ENCODE results near the gene FOXA3.

FOXA3 gene

GRCh38 chr19:45881909-45882528, 17.9 kb downstream of the FOXA3 start:
- no peak for TF ChIP-seq CTCF (IDR thresholded peaks at IDR 0.05; ENCODE audit: borderline replicate concordance, insufficient read depth, low read depth, low read length)
- no peak overlapping the region for H3K4me3 ChIP-seq (ENCODE audit: low read depth, low read length)

- TF ChIP-seq CTCF (IDR thresholded peaks at IDR 0.05; ENCODE audit: borderline replicate concordance, insufficient read depth, low read depth, low read length) = peak; percentile 100
- H3K4me3 ChIP-seq (ENCODE audit: low read depth, low read length) = peak overlapping the region; percentile 46
Measured at GRCh38 chr19:45882652-45883585, 18.8 kb downstream of the FOXA3 start.

GRCh38 chr19:45883586-45883880, 19.4 kb downstream of the FOXA3 start:
- TF ChIP-seq CTCF (IDR thresholded peaks at IDR 0.05; ENCODE audit: borderline replicate concordance, insufficient read depth, low read depth, low read length) = no peak
- H3K4me3 ChIP-seq (ENCODE audit: low read depth, low read length) = no peak overlapping the region

GRCh38 chr19:45883881-45884681, 20.0 kb downstream of the FOXA3 start:
- H3K4me3 ChIP-seq (ENCODE audit: low read depth, low read length) = no peak overlapping the region
- no peak for TF ChIP-seq CTCF (IDR thresholded peaks at IDR 0.05; ENCODE audit: borderline replicate concordance, insufficient read depth, low read depth, low read length)

- TF ChIP-seq CTCF (IDR thresholded peaks at IDR 0.05; ENCODE audit: borderline replicate concordance, insufficient read depth, low read depth, low read length) = no peak
Measured at GRCh38 chr19:45884682-45885555, 20.8 kb downstream of the FOXA3 start.

GRCh38 chr19:45885556-45886426, 21.7 kb downstream of the FOXA3 start, which contains the start of gene IRF2BP1:
Gene IRF2BP1 (minus strand): TSS chr19:45886141. CDS start chr19:45885774, 367 bp downstream.
- peak within 1 kb of the TSS; percentile 75 for H3K4me3 ChIP-seq (ENCODE audit: low read depth, low read length)

More at GRCh38 chr19:45884682-45885555, 20.8 kb downstream of the FOXA3 start:
- H3K4me3 ChIP-seq (ENCODE audit: low read depth, low read length) = peak overlapping the region; percentile 75

More at GRCh38 chr19:45885556-45886426, 21.7 kb downstream of the FOXA3 start, which contains the start of gene IRF2BP1:
- TF ChIP-seq CTCF (IDR thresholded peaks at IDR 0.05; ENCODE audit: borderline replicate concordance, insufficient read depth, low read depth, low read length) = no peak

Measured in GM12875 (cell line).